SK-N-MC (cell line): Measurements from ENCODE around the gene PCNX4.

Experiments
- EZH2 ChIP-seq: fragments of 200-600 bp; sonication (generic); IDR thresholded peaks from one replicate; pipeline ENCODE4 v1.6.1; 2017; ENCODE audit warnings: antibody characterized with exemption
- FOXP2 ChIP-seq: optimal IDR thresholded peaks from 2 replicates; pipeline ENCODE3; 2011; ENCODE audit warnings: mild to moderate bottlenecking, moderate library complexity; ENCODE audit not compliant: insufficient read depth; ENCODE audit errors: extremely low read length, control extremely low read depth

GRCh38 chr14:60179431-60179869 lies 87.7 kb downstream of the PCNX4 start:
- TF ChIP-seq FOXP2 (no peak), EZH2 (no peak)
